Trophoblast cell (in vitro differentiated cells and primary cell): ENCODE measurements around the gene PRSS23.
"Not testable (repeated sequence)": the region's sequence is repeated elsewhere in the genome, so short reads cannot be mapped to it uniquely, and the experiment has no call there.

Experiments
- DNase-seq, 2 donors: peaks; one replicate each; pipeline ENCODE4 v3.0.0-alpha.2; 2016
- H2AFZ ChIP-seq: 2 replicates; pipeline ENCODE4 v1.6.1; 2013; ENCODE audit warnings: low read length, moderate library complexity, mild to moderate bottlenecking; ENCODE audit not compliant: insufficient read depth, poor library complexity
- H2AK5ac ChIP-seq: 2 replicates; pipeline ENCODE4 v1.6.1; 2013; ENCODE audit warnings: mild to moderate bottlenecking, low read length
- H2BK120ac ChIP-seq: 2 replicates; pipeline ENCODE4 v1.6.1; 2013; ENCODE audit warnings: low read length, mild to moderate bottlenecking, moderate library complexity; ENCODE audit not compliant: insufficient read depth, poor library complexity
- H2BK12ac ChIP-seq: 2 replicates; pipeline ENCODE4 v1.6.1; 2013; ENCODE audit warnings: mild to moderate bottlenecking, low read length, moderate library complexity
- H2BK5ac ChIP-seq: 2 replicates; pipeline ENCODE4 v1.6.1; 2013; ENCODE audit warnings: low read length, low read depth, moderate library complexity, mild to moderate bottlenecking; ENCODE audit not compliant: poor library complexity
- H3K14ac ChIP-seq: 2 replicates; pipeline ENCODE4 v1.6.1; 2013; ENCODE audit warnings: mild to moderate bottlenecking, low read length
- H3K18ac ChIP-seq: 2 replicates; pipeline ENCODE4 v1.6.1; 2013; ENCODE audit warnings: mild to moderate bottlenecking, low read length
- H3K23ac ChIP-seq: 2 replicates; pipeline ENCODE4 v1.6.1; 2013; ENCODE audit warnings: low read length
- H3K27ac ChIP-seq: 2 replicates; pipeline ENCODE4 v1.5.1; 2013; ENCODE audit warnings: low read depth, mild to moderate bottlenecking, inconsistent platforms, low read length, moderate library complexity
- H3K27me3 ChIP-seq: 2 replicates; pipeline ENCODE4 v1.6.1; 2013; ENCODE audit warnings: inconsistent platforms, mild to moderate bottlenecking, low read length, moderate library complexity; ENCODE audit not compliant: insufficient read depth
- H3K36me3 ChIP-seq, 2 experiments: 1 replicate in 1 of 2; 2 replicates in 1 of 2; pipeline ENCODE4 v1.6.1; 2013; ENCODE audit warnings: low read length in 2 of 2, mild to moderate bottlenecking in 2 of 2, moderate library complexity in 1 of 2; ENCODE audit not compliant: insufficient read depth in 2 of 2, control insufficient read depth in 1 of 2
- H3K4ac ChIP-seq: 2 replicates; pipeline ENCODE4 v1.6.1; 2013; ENCODE audit warnings: low read depth, mild to moderate bottlenecking, low read length, moderate library complexity
- H3K4me1 ChIP-seq, 2 experiments: 1 replicate in 1 of 2; 2 replicates in 1 of 2; pipeline ENCODE4 v1.6.1; 2013; ENCODE audit warnings: low read length in 2 of 2, mild to moderate bottlenecking in 2 of 2, moderate library complexity in 1 of 2; ENCODE audit not compliant: insufficient read depth in 2 of 2, control insufficient read depth in 1 of 2
- H3K4me2 ChIP-seq: 2 replicates; pipeline ENCODE4 v1.6.1; 2013; ENCODE audit warnings: inconsistent platforms, mild to moderate bottlenecking, low read length, moderate library complexity
- H3K4me3 ChIP-seq: 2 replicates; pipeline ENCODE4 v1.5.1; 2013; ENCODE audit warnings: mild to moderate bottlenecking, low read depth, low read length, inconsistent platforms
- H3K79me1 ChIP-seq: one replicate; pipeline ENCODE4 v1.6.1; 2013; ENCODE audit warnings: low read length
- H3K79me2 ChIP-seq: 2 replicates; pipeline ENCODE4 v1.6.1; 2013; ENCODE audit warnings: low read length, mild to moderate bottlenecking; ENCODE audit not compliant: control insufficient read depth, insufficient read depth, poor library complexity
- H3K9ac ChIP-seq: 2 replicates; pipeline ENCODE4 v1.6.1; 2013; ENCODE audit warnings: mild to moderate bottlenecking, low read length
- H3K9me3 ChIP-seq: 2 replicates; pipeline ENCODE4 v1.6.1; 2013; ENCODE audit warnings: low read depth, mild to moderate bottlenecking, control low read depth, inconsistent platforms, low read length; ENCODE audit not compliant: insufficient read depth
- H4K12ac ChIP-seq: 2 replicates; pipeline ENCODE4 v1.6.1; 2013; ENCODE audit warnings: low read depth, mild to moderate bottlenecking, low read length, moderate library complexity
- H4K8ac ChIP-seq: 2 replicates; pipeline ENCODE4 v1.6.1; 2013; ENCODE audit warnings: low read depth, mild to moderate bottlenecking, low read length, moderate library complexity
- H4K91ac ChIP-seq: one replicate; pipeline ENCODE4 v1.6.1; 2013; ENCODE audit warnings: low read depth, mild to moderate bottlenecking, low read length, moderate library complexity
- WGBS: extraction: QIAGEN DNeasy Blood & Tissue Kit; methylation state at CpG from one replicate; pipeline ENCODE4 v1.1.7; 2013; ENCODE audit warnings: missing lambda C conversion rate; ENCODE audit not compliant: insufficient read length, insufficient coverage; ENCODE audit errors: extremely low coverage; 5-methylcytosine and 5-hydroxymethylcytosine counted together

Gene PRSS23

GRCh38 chr11:86769219-86769618 lies 31.1 kb upstream of the PRSS23 start:
- H2AFZ ChIP-seq: no peak overlapping the region
- no peak overlapping the region for H3K4ac ChIP-seq
- H3K27me3 ChIP-seq: no peaks in the 10 kb centered on the region
- H2AK5ac ChIP-seq: no peak overlapping the region
- no peak overlapping the region for H4K91ac ChIP-seq
- H2BK12ac ChIP-seq: no peak overlapping the region
- H3K9me3 ChIP-seq: no peaks in the 10 kb centered on the region
- no peak overlapping the region for H2BK5ac ChIP-seq
- no peak overlapping the region for H3K4me3 ChIP-seq
- no peaks in the 10 kb centered on the region for H3K79me2 ChIP-seq
- H3K36me3 ChIP-seq: no peaks in the 10 kb centered on the region
- no peak overlapping the region for H3K14ac ChIP-seq
- no peak overlapping the region for H3K23ac ChIP-seq
- H4K8ac ChIP-seq: no peak overlapping the region
- H3K4me2 ChIP-seq: no peak overlapping the region
- no peak overlapping the region for H3K9ac ChIP-seq
- H4K12ac ChIP-seq: no peak overlapping the region
- no CpG with 5 or more reads among the region's 2 CpGs for WGBS
- H3K27ac ChIP-seq: no peak overlapping the region
- H2BK120ac ChIP-seq: no peak overlapping the region
- H3K18ac ChIP-seq: no peak overlapping the region
- DNase-seq: no peak
- H3K79me1 ChIP-seq: no peaks in the 10 kb centered on the region
- H3K4me1 ChIP-seq: peaks cover 3% of the 10 kb centered on the region in 2 experiments

GRCh38 chr11:86770473-86771027 lies 29.8 kb upstream of the PRSS23 start:
- not testable (repeated sequence) for H3K79me2 ChIP-seq, H4K12ac ChIP-seq, H3K23ac ChIP-seq, H3K27me3 ChIP-seq, H3K14ac ChIP-seq, H3K9ac ChIP-seq, H4K8ac ChIP-seq, H3K36me3 ChIP-seq, H3K9me3 ChIP-seq, H4K91ac ChIP-seq, H2BK5ac ChIP-seq, H2BK120ac ChIP-seq, H3K27ac ChIP-seq, H3K4me1 ChIP-seq, H2AFZ ChIP-seq, H3K4me3 ChIP-seq, H3K4me2 ChIP-seq, H3K79me1 ChIP-seq, H3K18ac ChIP-seq, H2AK5ac ChIP-seq, H3K4ac ChIP-seq, DNase-seq, H2BK12ac ChIP-seq
- no CpG with 5 or more reads among the region's 34 CpGs for WGBS

GRCh38 chr11:86772999-86773398 lies 27.3 kb upstream of the PRSS23 start:
- no peak overlapping the region for H4K8ac ChIP-seq
- no peak for DNase-seq
- no peak overlapping the region for H3K14ac ChIP-seq
- H3K79me2 ChIP-seq: no peaks in the 10 kb centered on the region
- H3K23ac ChIP-seq: no peak overlapping the region
- no peaks in the 10 kb centered on the region for H3K9me3 ChIP-seq
- no peak overlapping the region for H3K18ac ChIP-seq
- no peak overlapping the region for H3K4ac ChIP-seq
- H3K27me3 ChIP-seq: no peaks in the 10 kb centered on the region
- no peak overlapping the region for H3K4me2 ChIP-seq
- H3K27ac ChIP-seq: no peak overlapping the region
- H2BK120ac ChIP-seq: no peak overlapping the region
- H4K91ac ChIP-seq: no peak overlapping the region
- WGBS: no CpG with 5 or more reads among the region's 2 CpGs
- no peaks in the 10 kb centered on the region for H3K79me1 ChIP-seq
- no peak overlapping the region for H2AK5ac ChIP-seq
- no peak overlapping the region for H2AFZ ChIP-seq
- H3K36me3 ChIP-seq: no peaks in the 10 kb centered on the region
- no peak overlapping the region for H2BK5ac ChIP-seq
- no peak overlapping the region for H2BK12ac ChIP-seq
- H3K4me1 ChIP-seq: peaks cover 3% of the 10 kb centered on the region in 2 experiments
- no peak overlapping the region for H4K12ac ChIP-seq
- no peak overlapping the region for H3K9ac ChIP-seq
- H3K4me3 ChIP-seq: no peak overlapping the region

GRCh38 chr11:86773513-86774252 lies 26.7 kb upstream of the PRSS23 start:
- no peak overlapping the region for H3K27ac ChIP-seq
- no peak overlapping the region for H2AK5ac ChIP-seq
- WGBS: no CpG with 5 or more reads among the region's 3 CpGs
- H2BK5ac ChIP-seq: no peak overlapping the region
- no peak overlapping the region for H3K18ac ChIP-seq
- no peaks in the 10 kb centered on the region for H3K79me1 ChIP-seq
- no peak overlapping the region for H4K12ac ChIP-seq
- H2BK120ac ChIP-seq: no peak overlapping the region
- no peak overlapping the region for H2BK12ac ChIP-seq
- no peak overlapping the region for H3K4me2 ChIP-seq
- no peak overlapping the region for H2AFZ ChIP-seq
- H3K27me3 ChIP-seq: no peaks in the 10 kb centered on the region
- H3K79me2 ChIP-seq: no peaks in the 10 kb centered on the region
- H3K14ac ChIP-seq: no peak overlapping the region
- no peak for DNase-seq
- H3K4me3 ChIP-seq: no peak overlapping the region
- no peak overlapping the region for H3K4ac ChIP-seq
- no peak overlapping the region for H3K23ac ChIP-seq
- no peak overlapping the region for H4K91ac ChIP-seq
- peaks cover 3% of the 10 kb centered on the region in 2 experiments for H3K4me1 ChIP-seq
- no peaks in the 10 kb centered on the region for H3K36me3 ChIP-seq
- H3K9ac ChIP-seq: no peak overlapping the region
- H3K9me3 ChIP-seq: no peaks in the 10 kb centered on the region
- H4K8ac ChIP-seq: no peak overlapping the region
